NB4 (cell line): ENCODE results near the gene LMTK2.

ENCODE experiments used
- DNase-seq: peaks from one replicate; pipeline ENCODE4 v3.0.0; 2010; ENCODE audit warnings: low read depth
- H3K4me3 ChIP-seq: one replicate; pipeline ENCODE4 v1.5.1; 2011; ENCODE audit warnings: mild to moderate bottlenecking, low read depth, low read length, moderate library complexity
- CTCF ChIP-seq: IDR thresholded peaks from one replicate; pipeline ENCODE4 v1.5.1; 2012; ENCODE audit warnings: low read depth, low read length
- MAX ChIP-seq: IDR thresholded peaks from 2 replicates; pipeline ENCODE4 v1.6.1; 2011; ENCODE audit warnings: low read depth, low read length
- MYC ChIP-seq: IDR thresholded peaks from 2 replicates; pipeline ENCODE4 v1.6.1; 2011; ENCODE audit warnings: low read depth, low read length
- POLR2A ChIP-seq: IDR thresholded peaks from 2 replicates; pipeline ENCODE4 v1.6.1; 2011; ENCODE audit warnings: mild to moderate bottlenecking; ENCODE audit not compliant: insufficient read length; ENCODE audit errors: extremely low read depth

LMTK2 gene

GRCh38 chr7:98199131-98199530 lies 92.5 kb downstream of the LMTK2 start:
- no peak for DNase-seq
- no peak for TF ChIP-seq MAX
- no peak for TF ChIP-seq POLR2A
- H3K4me3 ChIP-seq, result no peak overlapping the region

GRCh38 chr7:98200364-98200763 lies 93.7 kb downstream of the LMTK2 start:
- TF ChIP-seq MYC (no peak), CTCF (no peak), MAX (no peak), POLR2A (no peak)
- DNase-seq, result no peak
- H3K4me3 ChIP-seq, result no peak overlapping the region

GRCh38 chr7:98202367-98203195 lies 95.9 kb downstream of the LMTK2 start:
- DNase-seq, result peak; percentile 95
- TF ChIP-seq POLR2A (no peak), MAX (peak; percentile 94), MYC (peak; percentile 94), CTCF (no peak)
- H3K4me3 ChIP-seq, result no peak overlapping the region

- no peak overlapping the region for H3K4me3 ChIP-seq
- DNase-seq, result no peak
- TF ChIP-seq CTCF (no peak), MYC (no peak), POLR2A (no peak), MAX (no peak)
Measured at GRCh38 chr7:98203261-98203963, 96.8 kb downstream of the LMTK2 start.

GRCh38 chr7:98203964-98204605 lies 97.4 kb downstream of the LMTK2 start:
- DNase-seq, result no peak
- no peak for TF ChIP-seq MAX
- TF ChIP-seq POLR2A, result no peak
- TF ChIP-seq CTCF, result no peak
- TF ChIP-seq MYC, result no peak
- H3K4me3 ChIP-seq, result no peak overlapping the region

- TF ChIP-seq POLR2A, result no peak
- TF ChIP-seq MYC, result no peak
- TF ChIP-seq CTCF, result no peak
- no peak for TF ChIP-seq MAX
- no peak for DNase-seq
- H3K4me3 ChIP-seq, result no peak overlapping the region
Measured at GRCh38 chr7:98204670-98205069, 98.0 kb downstream of the LMTK2 start.
